ENCODE measurements around the gene RPL41. TPM values are rescaled to one million over a fixed set of nuclear protein-coding genes. Genes with fewer than 3 reads are reported as not detected.

Gene RPL41
- total and polyA plus RNA-seq, 4 donors, result 970 to 5,681 (median 2,969) TPM

GRCh38 chr12:56162468-56163290 is 46.2 kb downstream of the RPL41 start:
- Histone ChIP-seq H3K9me3 (ENCODE audit: control insufficient read depth, insufficient read depth, low read length) (no peaks in the 10 kb centered on the region), H3K27me3 (ENCODE audit: control insufficient read depth, insufficient read depth, low read length) (no peaks in the 10 kb centered on the region), H3K36me3 (ENCODE audit: control insufficient read depth, insufficient read depth, low read length) (peaks cover 81% of the 10 kb centered on the region), H3K4me1 (ENCODE audit: control insufficient read depth, insufficient read depth, low read length) (peaks cover 28% of the 10 kb centered on the region), H3K4me3 (ENCODE audit: low read depth, low read length) (no peak overlapping the region), H3K27ac (ENCODE audit: low read depth, low read length) (no peak overlapping the region)
- no CpG with 5 or more reads among the region's 11 CpGs for WGBS (ENCODE audit: insufficient coverage)
- no peak for DNase-seq (ENCODE audit: low read depth in 4 of 6, low spot score in 6 of 6)

DNA sequence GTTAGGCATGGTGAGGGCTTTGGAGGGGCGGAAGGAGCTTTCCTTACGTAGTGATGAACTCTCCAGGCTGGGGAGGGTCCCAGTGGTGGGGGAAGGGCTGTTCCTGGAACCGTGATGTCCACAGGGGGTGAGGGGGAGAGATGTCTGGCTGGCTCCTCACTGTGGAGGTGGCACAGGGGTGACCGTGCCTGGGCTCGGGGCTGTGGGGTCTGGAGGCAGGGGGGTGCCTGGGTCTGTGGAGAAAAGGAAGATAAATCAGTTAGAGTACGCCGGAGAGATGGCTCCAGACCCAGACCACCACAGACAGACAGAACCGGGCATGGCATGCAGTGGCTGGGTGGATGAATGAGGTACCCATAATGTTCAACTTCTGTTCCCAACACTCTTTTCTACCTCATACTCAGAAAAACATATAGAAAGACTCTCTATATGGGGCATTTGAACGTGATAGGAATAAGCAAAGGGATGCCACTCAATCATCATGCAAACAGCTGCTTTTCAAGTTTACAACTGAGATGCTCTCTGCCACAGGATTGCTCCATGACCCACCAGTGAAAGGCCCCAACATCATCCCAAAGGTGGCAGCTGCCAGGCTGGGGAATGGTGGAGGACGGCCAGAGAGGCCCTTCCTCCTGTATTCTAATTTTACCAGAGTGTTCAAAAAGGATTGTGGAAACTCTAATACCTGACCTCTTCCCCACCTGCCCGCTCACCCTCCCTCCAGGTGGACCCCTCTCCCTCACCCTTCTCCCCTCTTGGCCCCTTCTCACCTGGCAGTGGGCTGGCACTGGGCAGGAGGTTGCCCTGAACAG is 47.3 kb downstream of the RPL41 start:
- WGBS (ENCODE audit: insufficient coverage), result 60% methylated on average over 5 of the region's 11 CpGs
- no peak overlapping the region for H3K27ac ChIP-seq (ENCODE audit: low read depth, low read length)
- peaks cover 26% of the 10 kb centered on the region for H3K4me1 ChIP-seq (ENCODE audit: control insufficient read depth, insufficient read depth, low read length)
- DNase-seq (ENCODE audit: low read depth in 4 of 6, low spot score in 6 of 6), result no peak
- no peak overlapping the region for H3K4me3 ChIP-seq (ENCODE audit: low read depth, low read length)
- no peaks in the 10 kb centered on the region for H3K9me3 ChIP-seq (ENCODE audit: control insufficient read depth, insufficient read depth, low read length)
- no peaks in the 10 kb centered on the region for H3K27me3 ChIP-seq (ENCODE audit: control insufficient read depth, insufficient read depth, low read length)
- H3K36me3 ChIP-seq (ENCODE audit: control insufficient read depth, insufficient read depth, low read length), result peaks cover 92% of the 10 kb centered on the region

GRCh38 chr12:56164345-56164729 is 47.9 kb downstream of the RPL41 start:
- no peak overlapping the region for H3K4me3 ChIP-seq (ENCODE audit: low read depth, low read length)
- H3K27ac ChIP-seq (ENCODE audit: low read depth, low read length), result no peak overlapping the region
- 87% methylated on average over 16 of the region's 17 CpGs for WGBS (ENCODE audit: insufficient coverage)
- H3K27me3 ChIP-seq (ENCODE audit: control insufficient read depth, insufficient read depth, low read length), result no peaks in the 10 kb centered on the region
- H3K4me1 ChIP-seq (ENCODE audit: control insufficient read depth, insufficient read depth, low read length), result peaks cover 21% of the 10 kb centered on the region
- H3K36me3 ChIP-seq (ENCODE audit: control insufficient read depth, insufficient read depth, low read length), result peaks cover 97% of the 10 kb centered on the region
- no peak for DNase-seq (ENCODE audit: low read depth in 4 of 6, low spot score in 6 of 6)
- H3K9me3 ChIP-seq (ENCODE audit: control insufficient read depth, insufficient read depth, low read length), result no peaks in the 10 kb centered on the region

GRCh38 chr12:56165369-56165768 is 48.9 kb downstream of the RPL41 start:
- WGBS (ENCODE audit: insufficient coverage), result 73% methylated on average over 4 of the region's 4 CpGs
- Histone ChIP-seq H3K4me1 (ENCODE audit: control insufficient read depth, insufficient read depth, low read length) (peaks cover 11% of the 10 kb centered on the region), H3K27ac (ENCODE audit: low read depth, low read length) (no peak overlapping the region), H3K4me3 (ENCODE audit: low read depth, low read length) (no peak overlapping the region), H3K27me3 (ENCODE audit: control insufficient read depth, insufficient read depth, low read length) (no peaks in the 10 kb centered on the region), H3K9me3 (ENCODE audit: control insufficient read depth, insufficient read depth, low read length) (no peaks in the 10 kb centered on the region), H3K36me3 (ENCODE audit: control insufficient read depth, insufficient read depth, low read length) (peaks cover 99% of the 10 kb centered on the region)
- DNase-seq (ENCODE audit: low read depth in 4 of 6, low spot score in 6 of 6), result no peak

Other genes with a start within 250 kb of the RPL41 start
- 10 to 100 TPM; 17.8 to 31.5 TPM for gene PYM1, start 188.7 kb upstream of the RPL41 start, total RNA-seq
- gene PYM1, start 188.7 kb upstream of the RPL41 start, polyA plus RNA-seq (ENCODE audit: insufficient read length in 2 of 2), result 10 to 100 TPM; 33.2 to 36.7 TPM
- 10 to 100 TPM; 19.5 to 33.3 TPM for gene DGKA, start 185.5 kb upstream of the RPL41 start, total RNA-seq
- 10 to 100 TPM; 33.1 to 35.0 TPM for gene DGKA, start 185.5 kb upstream of the RPL41 start, polyA plus RNA-seq (ENCODE audit: insufficient read length in 2 of 2)
- gene PMEL, start 150.6 kb upstream of the RPL41 start, total RNA-seq, result 1 to 10 TPM in 1 of 2 donors, under 1 TPM in 1; 0.79 to 8.8 TPM
- 1 to 10 TPM in 1 of 2 donors, under 1 TPM in 1; 0.70 to 1.5 TPM for gene PMEL, start 150.6 kb upstream of the RPL41 start, polyA plus RNA-seq (ENCODE audit: insufficient read length in 2 of 2)
- 10 to 100 TPM; 14.5 to 54.4 TPM for gene CDK2, start 149.8 kb upstream of the RPL41 start, total RNA-seq
- 10 to 100 TPM; 25.5 to 32.0 TPM for gene CDK2, start 149.8 kb upstream of the RPL41 start, polyA plus RNA-seq (ENCODE audit: insufficient read length in 2 of 2)
- gene RAB5B, start 142.6 kb upstream of the RPL41 start, total RNA-seq, result 10 to 100 TPM; 77.5 to 93.7 TPM
- gene RAB5B, start 142.6 kb upstream of the RPL41 start, polyA plus RNA-seq (ENCODE audit: insufficient read length in 2 of 2), result 100 to 1,000 TPM; 153 to 160 TPM
- gene SUOX, start 119.4 kb upstream of the RPL41 start, total RNA-seq, result 10 to 100 TPM; 17.7 to 46.1 TPM
- 10 to 100 TPM; 36.7 to 45.6 TPM for gene SUOX, start 119.4 kb upstream of the RPL41 start, polyA plus RNA-seq (ENCODE audit: insufficient read length in 2 of 2)
- 1 to 10 TPM; 3.4 to 5.2 TPM for gene IKZF4, start 95.6 kb upstream of the RPL41 start, total RNA-seq
- gene IKZF4, start 95.6 kb upstream of the RPL41 start, polyA plus RNA-seq (ENCODE audit: insufficient read length in 2 of 2), result 10 to 100 TPM; 16.8 to 25.2 TPM
- 100 to 1,000 TPM in 1 of 2 donors, 10 to 100 TPM in 1; 97.6 to 270 TPM for gene RPS26, start 74.7 kb upstream of the RPL41 start, total RNA-seq
- gene RPS26, start 74.7 kb upstream of the RPL41 start, polyA plus RNA-seq (ENCODE audit: insufficient read length in 2 of 2), result 100 to 1,000 TPM; 118 to 209 TPM
- gene ERBB3, start 36.5 kb upstream of the RPL41 start, total RNA-seq, result 10 to 100 TPM; 41.1 to 73.9 TPM
- 10 to 100 TPM; 70.1 to 95.1 TPM for gene ERBB3, start 36.5 kb upstream of the RPL41 start, polyA plus RNA-seq (ENCODE audit: insufficient read length in 2 of 2)
- 100 to 1,000 TPM in 1 of 2 donors, 10 to 100 TPM in 1; 63.6 to 106 TPM for gene PA2G4, start 12.1 kb upstream of the RPL41 start, total RNA-seq
- gene PA2G4, start 12.1 kb upstream of the RPL41 start, polyA plus RNA-seq (ENCODE audit: insufficient read length in 2 of 2), result 100 to 1,000 TPM; 123 to 126 TPM
- 1 to 10 TPM; 5.2 to 7.1 TPM for gene ZC3H10, start 1.6 kb downstream of the RPL41 start, total RNA-seq
- gene ZC3H10, start 1.6 kb downstream of the RPL41 start, polyA plus RNA-seq (ENCODE audit: insufficient read length in 2 of 2), result 1 to 10 TPM; 4.1 to 6.0 TPM
- 10 to 100 TPM; 72.6 to 76.6 TPM for gene ESYT1, start 11.6 kb downstream of the RPL41 start, total RNA-seq
- gene ESYT1, start 11.6 kb downstream of the RPL41 start, polyA plus RNA-seq (ENCODE audit: insufficient read length in 2 of 2), result 10 to 100 TPM; 42.6 to 49.7 TPM
- gene MYL6B, start 36.0 kb downstream of the RPL41 start, total RNA-seq, result 100 to 1,000 TPM in 1 of 2 donors, 10 to 100 TPM in 1; 69.4 to 199 TPM
- gene MYL6B, start 36.0 kb downstream of the RPL41 start, polyA plus RNA-seq (ENCODE audit: insufficient read length in 2 of 2), result 100 to 1,000 TPM; 276 to 287 TPM
- 1,000 to 10,000 TPM in 1 of 2 donors, 100 to 1,000 TPM in 1; 887 to 2,396 TPM for gene MYL6, start 41.7 kb downstream of the RPL41 start, total RNA-seq
- 1,000 to 10,000 TPM; 1,367 to 1,524 TPM for gene MYL6, start 41.7 kb downstream of the RPL41 start, polyA plus RNA-seq (ENCODE audit: insufficient read length in 2 of 2)
- 100 to 1,000 TPM in 1 of 2 donors, 10 to 100 TPM in 1; 66.2 to 104 TPM for gene SMARCC2, start 72.8 kb downstream of the RPL41 start, total RNA-seq
- 100 to 1,000 TPM; 141 to 143 TPM for gene SMARCC2, start 72.8 kb downstream of the RPL41 start, polyA plus RNA-seq (ENCODE audit: insufficient read length in 2 of 2)
- gene RNF41, start 105.3 kb downstream of the RPL41 start, total RNA-seq, result 10 to 100 TPM; 58.0 to 75.1 TPM
- 10 to 100 TPM; 51.5 to 56.7 TPM for gene RNF41, start 105.3 kb downstream of the RPL41 start, polyA plus RNA-seq (ENCODE audit: insufficient read length in 2 of 2)
- gene NABP2, start 107.7 kb downstream of the RPL41 start, total RNA-seq, result 10 to 100 TPM; 20.8 to 45.5 TPM
- 10 to 100 TPM; 46.3 to 48.3 TPM for gene NABP2, start 107.7 kb downstream of the RPL41 start, polyA plus RNA-seq (ENCODE audit: insufficient read length in 2 of 2)
- gene SLC39A5, start 113.4 kb downstream of the RPL41 start, total RNA-seq, result under 1 TPM in 1 of 2 donors, not detected in 1; 0.66 TPM
- 1 to 10 TPM in 1 of 2 donors, under 1 TPM in 1; 0.60 to 1.9 TPM for gene SLC39A5, start 113.4 kb downstream of the RPL41 start, polyA plus RNA-seq (ENCODE audit: insufficient read length in 2 of 2)
- 10 to 100 TPM; 20.9 to 23.2 TPM for gene ANKRD52, start 141.8 kb downstream of the RPL41 start, total RNA-seq
- 10 to 100 TPM; 42.7 to 54.7 TPM for gene ANKRD52, start 141.8 kb downstream of the RPL41 start, polyA plus RNA-seq (ENCODE audit: insufficient read length in 2 of 2)
- 10 to 100 TPM; 13.4 to 19.0 TPM for gene COQ10A, start 150.3 kb downstream of the RPL41 start, total RNA-seq
- gene COQ10A, start 150.3 kb downstream of the RPL41 start, polyA plus RNA-seq (ENCODE audit: insufficient read length in 2 of 2), result 10 to 100 TPM; 24.9 to 29.9 TPM
- 100 to 1,000 TPM in 1 of 2 donors, 10 to 100 TPM in 1; 79.6 to 179 TPM for gene CS, start 183.7 kb downstream of the RPL41 start, total RNA-seq
- 100 to 1,000 TPM; 196 to 202 TPM for gene CS, start 183.7 kb downstream of the RPL41 start, polyA plus RNA-seq (ENCODE audit: insufficient read length in 2 of 2)
- gene CNPY2, start 199.4 kb downstream of the RPL41 start, total RNA-seq, result 100 to 1,000 TPM in 1 of 2 donors, 10 to 100 TPM in 1; 46.7 to 163 TPM
- 100 to 1,000 TPM; 144 to 145 TPM for gene CNPY2, start 199.4 kb downstream of the RPL41 start, polyA plus RNA-seq (ENCODE audit: insufficient read length in 2 of 2)
- gene PAN2, start 217.4 kb downstream of the RPL41 start, total RNA-seq, result 10 to 100 TPM; 41.0 to 74.1 TPM
- gene PAN2, start 217.4 kb downstream of the RPL41 start, polyA plus RNA-seq (ENCODE audit: insufficient read length in 2 of 2), result 10 to 100 TPM; 55.0 to 74.9 TPM
- under 1 TPM in 1 of 2 donors, not detected in 1; 0.22 TPM for gene IL23A, start 222.3 kb downstream of the RPL41 start, total RNA-seq
- under 1 TPM; 0.46 to 0.80 TPM for gene IL23A, start 222.3 kb downstream of the RPL41 start, polyA plus RNA-seq (ENCODE audit: insufficient read length in 2 of 2)
- 100 to 1,000 TPM; 120 to 145 TPM for gene STAT2, start 243.5 kb downstream of the RPL41 start, total RNA-seq
- gene STAT2, start 243.5 kb downstream of the RPL41 start, polyA plus RNA-seq (ENCODE audit: insufficient read length in 2 of 2), result 100 to 1,000 TPM in 1 of 2 donors, 10 to 100 TPM in 1; 72.4 to 120 TPM
- not detected for gene APOF, start 246.2 kb downstream of the RPL41 start, total RNA-seq
- gene APOF, start 246.2 kb downstream of the RPL41 start, polyA plus RNA-seq (ENCODE audit: insufficient read length in 2 of 2), result under 1 TPM in 1 of 2 donors, not detected in 1; 0.12 TPM

Data from spinal cord (tissue), 10 donors.